Activated CD8-positive, alpha-beta T cell treated with anti-CD3 and anti-CD28 coated beads for 36 hours (primary cell): Measurements from ENCODE around the gene CTNNA3. TPM values are rescaled to one million over a fixed set of nuclear protein-coding genes. Genes with fewer than 3 reads are reported as not detected.

Experiments used
- ATAC-seq: fragments of 200-7000 bp; cut with Tn5 transposase; one replicate; pipeline ENCODE4 v1.10.0; 2021; ENCODE audit warnings: mild to moderate bottlenecking, moderate library complexity
- CTCF ChIA-PET: fragments of 350-600 bp; sonication (Branson Sonifier 250); formaldehyde crosslinking; loops from one replicate; lab custom pipeline; 2021; ENCODE audit warnings: antibody characterized with exemption; lab: Charles Lee
- POLR2A ChIA-PET: fragments of 350-600 bp; sonication (Branson Sonifier 250); formaldehyde crosslinking; loops from one replicate; lab custom pipeline; 2021; ENCODE audit warnings: antibody characterized with exemption; lab: Charles Lee
- DNase-seq: peaks from one replicate; pipeline ENCODE4 v3.0.0-alpha.2; 2020
- H3K27ac Mint-ChIP-seq: one replicate; pipeline ENCODE4 v1.8.0; 2021; ENCODE audit warnings: mild to moderate bottlenecking, mixed read lengths
- H3K27me3 Mint-ChIP-seq: one replicate; pipeline ENCODE4 v1.8.0; 2021; ENCODE audit warnings: mixed read lengths
- H3K36me3 Mint-ChIP-seq: one replicate; pipeline ENCODE4 v1.8.0; 2021; ENCODE audit warnings: low read depth, mixed read lengths
- H3K4me1 Mint-ChIP-seq: one replicate; pipeline ENCODE4 v1.8.0; 2021; ENCODE audit warnings: low read depth, mixed read lengths
- H3K4me3 Mint-ChIP-seq: one replicate; pipeline ENCODE4 v1.8.0; 2021; ENCODE audit warnings: mild to moderate bottlenecking, moderate library complexity, mixed read lengths
- H3K9me3 Mint-ChIP-seq: one replicate; pipeline ENCODE4 v1.8.0; 2021; ENCODE audit warnings: mixed read lengths
- CTCF ChIP-seq: fragments of 200-600 bp; IDR thresholded peaks from one replicate; pipeline ENCODE4 v1.8.0; 2022; ENCODE audit warnings: antibody characterized with exemption, mild to moderate bottlenecking
- intact Hi-C: fragments of 100-400 bp; cut with micrococcal nuclease; formaldehyde crosslinking; loops from one replicate; pipeline ENCODE4 v1.10.0; 2022
- total RNA-seq, 2 experiments: library from RNA; stranded (reverse); gene quantifications; one replicate each; pipeline ENCODE4 v1.2.3, GENCODE V29; 2021

Gene CTNNA3
- total RNA-seq, 2 experiments from 2014 or later, result not detected

- H3K4me3 Mint-ChIP-seq, result no peak overlapping the region
- DNase-seq, result no peak
- TF ChIP-seq CTCF, result no peak
- POLR2A ChIA-PET, result no interaction called here
- no peaks in the 10 kb centered on the region for H3K4me1 Mint-ChIP-seq
- intact Hi-C loops, result no loop called here
- H3K27me3 Mint-ChIP-seq, result no peaks in the 10 kb centered on the region
- no peak for ATAC-seq
- H3K27ac Mint-ChIP-seq, result no peak overlapping the region
- H3K36me3 Mint-ChIP-seq, result no peaks in the 10 kb centered on the region
- CTCF ChIA-PET, result no interaction called here
- no peaks in the 10 kb centered on the region for H3K9me3 Mint-ChIP-seq
These were observed 544.5 kb downstream of the CTNNA3 start for GRCh38 chr10:67151471-67151870.

- no peak for DNase-seq
- no peak for ATAC-seq
- Mint-ChIP-seq H3K36me3 (no peaks in the 10 kb centered on the region), H3K27ac (no peak overlapping the region), H3K4me1 (no peaks in the 10 kb centered on the region), H3K27me3 (no peaks in the 10 kb centered on the region), H3K4me3 (no peak overlapping the region), H3K9me3 (peaks cover 5% of the 10 kb centered on the region)
- POLR2A ChIA-PET, result no interaction called here
- no peak for TF ChIP-seq CTCF
- intact Hi-C loops, result no loop called here
- CTCF ChIA-PET, result no interaction called here
These were observed 551.5 kb downstream of the CTNNA3 start for GRCh38 chr10:67144530-67144929.

- H3K9me3 Mint-ChIP-seq, result peaks cover 5% of the 10 kb centered on the region
These were observed 554.7 kb downstream of the CTNNA3 start for GRCh38 chr10:67141300-67141699.

GRCh38 chr10:67140641-67141040, 555.4 kb downstream of the CTNNA3 start:
- Mint-ChIP-seq H3K27me3 (no peaks in the 10 kb centered on the region), H3K4me1 (no peaks in the 10 kb centered on the region), H3K36me3 (no peaks in the 10 kb centered on the region), H3K27ac (no peak overlapping the region), H3K9me3 (peaks cover 5% of the 10 kb centered on the region), H3K4me3 (no peak overlapping the region)
- ChIA-PET POLR2A (no interaction called here), CTCF (no interaction called here)
- ATAC-seq (no peak), DNase-seq (no peak)
- no peak for TF ChIP-seq CTCF
- intact Hi-C loops, result no loop called here

More at GRCh38 chr10:67141300-67141699, 554.7 kb downstream of the CTNNA3 start:
- Mint-ChIP-seq H3K27me3 (no peaks in the 10 kb centered on the region), H3K4me3 (no peak overlapping the region), H3K4me1 (no peaks in the 10 kb centered on the region), H3K27ac (no peak overlapping the region), H3K36me3 (no peaks in the 10 kb centered on the region)
- CTCF ChIA-PET, result no interaction called here
- POLR2A ChIA-PET, result no interaction called here
- ATAC-seq (no peak), DNase-seq (no peak)
- intact Hi-C loops, result no loop called here
- TF ChIP-seq CTCF, result no peak

- intact Hi-C loops, result no loop called here
- Mint-ChIP-seq H3K27ac (no peak overlapping the region), H3K4me3 (no peak overlapping the region), H3K4me1 (no peaks in the 10 kb centered on the region), H3K36me3 (no peaks in the 10 kb centered on the region), H3K9me3 (no peaks in the 10 kb centered on the region), H3K27me3 (no peaks in the 10 kb centered on the region)
- TF ChIP-seq CTCF, result no peak
- DNase-seq (no peak), ATAC-seq (no peak)
- POLR2A ChIA-PET, result no interaction called here
- CTCF ChIA-PET, result no interaction called here
These were observed 568.6 kb downstream of the CTNNA3 start for GRCh38 chr10:67127441-67127840.
